Upper lobe of left lung (tissue), 6 donors: Measurements from ENCODE around the gene RHOU. TPM values are rescaled to one million over a fixed set of nuclear protein-coding genes. Genes with fewer than 3 reads are reported as not detected.
A peak's percentile ranks its signal among the peaks of the same experiment; 100 is the strongest.

Experiments used
- ATAC-seq, 2 donors: fragments of 200-7000 bp; cut with Tn5 transposase; one replicate each; pipeline ENCODE4 v1.9.1; 2022; ENCODE audit warnings: mild to moderate bottlenecking in 2 of 2, moderate library complexity in 2 of 2; ENCODE audit not compliant: low FRiP score in 2 of 2
- DNase-seq, 2 donors: peaks; one replicate each; pipeline ENCODE4 v3.0.0-alpha.2; 2019 to 2020
- H3K27ac ChIP-seq, 4 donors: fragments of 200-600 bp; sonication (generic); one replicate each; pipeline ENCODE4 v1.5.1; 2016 to 2019
- H3K27me3 ChIP-seq, 4 donors: fragments of 200-600 bp; sonication (generic); one replicate each; pipeline ENCODE4 v1.5.1; 2017 to 2019
- H3K36me3 ChIP-seq, 4 donors: fragments of 200-600 bp; sonication (generic); one replicate each; pipeline ENCODE4 v1.5.1; 2016 to 2019
- H3K4me1 ChIP-seq, 4 donors: fragments of 200-600 bp; sonication (generic); one replicate each; pipeline ENCODE4 v1.5.1; 2018 to 2019
- H3K4me3 ChIP-seq, 4 donors: fragments of 200-600 bp; sonication (generic); one replicate each; pipeline ENCODE4 v1.5.1; 2017 to 2019; ENCODE audit warnings: mild to moderate bottlenecking in 2 of 4, moderate library complexity in 1 of 4
- H3K9me3 ChIP-seq, 4 donors: fragments of 200-600 bp; sonication (generic); one replicate each; pipeline ENCODE4 v1.5.1; 2018 to 2019
- CTCF ChIP-seq, 6 experiments: fragments of 450-650 bp in 4 of 6; fragments of 200-600 bp in 2 of 6; sonication (generic) in 2 of 6; IDR thresholded peaks; one replicate each; pipeline ENCODE4 v1.5.1; 2016 to 2019; ENCODE audit warnings: antibody characterized with exemption in 6 of 6
- EP300 ChIP-seq, 4 donors: sonication (generic); formaldehyde crosslinking; IDR thresholded peaks; one replicate each; pipeline ENCODE4 v1.5.1; 2017; ENCODE audit warnings: antibody characterized with exemption in 4 of 4, control low read depth in 2 of 4
- POLR2A ChIP-seq, 4 donors: fragments of 450-650 bp; IDR thresholded peaks; one replicate each; pipeline ENCODE4 v1.5.1; 2016 to 2017; ENCODE audit warnings: antibody characterized with exemption in 4 of 4, mild to moderate bottlenecking in 2 of 4
- POLR2AphosphoS5 ChIP-seq, 2 donors: sonication (generic); formaldehyde crosslinking; IDR thresholded peaks; one replicate each; pipeline ENCODE4 v1.5.1; 2017; ENCODE audit warnings: antibody characterized with exemption in 2 of 2
- WGBS, 2 donors: methylation state at CpG; one replicate each; pipeline ENCODE4 v1.1.5; 2017 to 2018; 5-methylcytosine and 5-hydroxymethylcytosine counted together
- total RNA-seq, 6 donors: library from RNA; depleted of rRNA in 4 of 6; stranded (reverse); fragments of >200 nt in 4 of 6; gene quantifications; one replicate each; pipeline versions ENCODE4 v1.1.0 to v1.2.1, GENCODE V29; 2016 to 2021
- donor health status: DM: no; HTN: no; CAD: no; lungs with moderate emphysema.
- donor health status: DM: no; HTN: yes; CAD: no; lungs with severe emphysema.

The RHOU gene
- total RNA-seq, 6 donors from 2014 or later: 11.0 to 44.9 (median 18.7) TPM

- Histone ChIP-seq H3K27me3 (no peaks in the 10 kb centered on the region), H3K4me3 (no peak overlapping the region), H3K4me1 (no peaks in the 10 kb centered on the region), H3K27ac (no peak overlapping the region), H3K36me3 (no peaks in the 10 kb centered on the region), H3K9me3 (no peaks in the 10 kb centered on the region)
- no peak for ATAC-seq
- WGBS, 2 donors: 88 to 93% methylated on average over 6 of the region's 6 CpGs
- DNase-seq: no peak
- TF ChIP-seq POLR2AphosphoS5 (IDR thresholded peaks at IDR 0.05) (no peak), CTCF (IDR thresholded peaks at IDR 0.05) (no peak), EP300 (IDR thresholded peaks at IDR 0.05) (no peak), POLR2A (IDR thresholded peaks at IDR 0.05) (no peak)
Observed at GRCh38 chr1:228723287-228723686, 12.0 kb upstream of the RHOU start.

- no peaks in the 10 kb centered on the region for H3K4me1 ChIP-seq
- H3K36me3 ChIP-seq: no peaks in the 10 kb centered on the region
- no peaks in the 10 kb centered on the region for H3K27me3 ChIP-seq
- no peak overlapping the region for H3K27ac ChIP-seq
- DNase-seq (no peak), ATAC-seq (no peak)
- 78 to 90% methylated on average over 6 of the region's 6 CpGs for whole genome bisulfite sequencing, 2 donors
- TF ChIP-seq CTCF (IDR thresholded peaks at IDR 0.05) (no peak), POLR2A (IDR thresholded peaks at IDR 0.05) (no peak), POLR2AphosphoS5 (IDR thresholded peaks at IDR 0.05) (no peak), EP300 (IDR thresholded peaks at IDR 0.05) (no peak)
- no peak overlapping the region for H3K4me3 ChIP-seq
- no peaks in the 10 kb centered on the region for H3K9me3 ChIP-seq
Observed at GRCh38 chr1:228723921-228724320, 11.4 kb upstream of the RHOU start.

- Histone ChIP-seq H3K27ac (no peak overlapping the region), H3K27me3 (no peaks in the 10 kb centered on the region), H3K4me1 (no peaks in the 10 kb centered on the region), H3K36me3 (no peaks in the 10 kb centered on the region), H3K4me3 (no peak overlapping the region), H3K9me3 (no peaks in the 10 kb centered on the region)
- 75 to 88% methylated on average over 2 to 3 of the region's 3 CpGs for WGBS, 2 donors
- ATAC-seq (no peak), DNase-seq (no peak)
- TF ChIP-seq EP300 (IDR thresholded peaks at IDR 0.05): no peak
- TF ChIP-seq POLR2AphosphoS5 (IDR thresholded peaks at IDR 0.05): no peak
- TF ChIP-seq POLR2A (IDR thresholded peaks at IDR 0.05): no peak
- no peak for TF ChIP-seq CTCF (IDR thresholded peaks at IDR 0.05)
Observed at GRCh38 chr1:228725178-228725577, 10.1 kb upstream of the RHOU start.

- H3K4me3 ChIP-seq: no peak overlapping the region
- 19 to 26% methylated on average over 1 of the region's 1 CpG for WGBS, 2 donors
- no peak for TF ChIP-seq POLR2A (IDR thresholded peaks at IDR 0.05)
- TF ChIP-seq EP300 (IDR thresholded peaks at IDR 0.05): no peak
- no peak for TF ChIP-seq POLR2AphosphoS5 (IDR thresholded peaks at IDR 0.05)
- TF ChIP-seq CTCF (IDR thresholded peaks at IDR 0.05): no peak
- ATAC-seq (peak in 1 of 2 donors; percentile 58), DNase-seq (no peak)
- H3K27ac ChIP-seq: no peak overlapping the region
- H3K36me3 ChIP-seq: no peaks in the 10 kb centered on the region
- no peaks in the 10 kb centered on the region for H3K4me1 ChIP-seq
- no peaks in the 10 kb centered on the region for H3K9me3 ChIP-seq
- H3K27me3 ChIP-seq: no peaks in the 10 kb centered on the region
Observed at GRCh38 chr1:228727681-228728171, 7.6 kb upstream of the RHOU start.

GRCh38 chr1:228732426-228732825 lies 2.9 kb upstream of the RHOU start:
- DNase-seq (no peak), ATAC-seq (no peak)
- Histone ChIP-seq H3K36me3 (no peaks in the 10 kb centered on the region), H3K4me1 (peaks cover 0 to 29% (median 6%) of the 10 kb centered on the region in 4 donors), H3K27me3 (no peaks in the 10 kb centered on the region), H3K4me3 (no peak overlapping the region), H3K27ac (no peak overlapping the region), H3K9me3 (no peaks in the 10 kb centered on the region)
- WGBS, 2 donors: 91% methylated on average over 8 of the region's 8 CpGs
- no peak for TF ChIP-seq CTCF (IDR thresholded peaks at IDR 0.05)
- TF ChIP-seq POLR2A (IDR thresholded peaks at IDR 0.05): no peak
- TF ChIP-seq EP300 (IDR thresholded peaks at IDR 0.05): no peak
- no peak for TF ChIP-seq POLR2AphosphoS5 (IDR thresholded peaks at IDR 0.05)
